HG02623 (cell line): ENCODE data around the gene PLCB1.

Experiments used
- ATAC-seq: cut with Tn5 transposase; IDR thresholded peaks from one replicate; pipeline ENCODE4 v1.9.1; 2021; ENCODE audit warnings: moderate library complexity; ENCODE audit not compliant: unreplicated experiment

Gene PLCB1

DNA sequence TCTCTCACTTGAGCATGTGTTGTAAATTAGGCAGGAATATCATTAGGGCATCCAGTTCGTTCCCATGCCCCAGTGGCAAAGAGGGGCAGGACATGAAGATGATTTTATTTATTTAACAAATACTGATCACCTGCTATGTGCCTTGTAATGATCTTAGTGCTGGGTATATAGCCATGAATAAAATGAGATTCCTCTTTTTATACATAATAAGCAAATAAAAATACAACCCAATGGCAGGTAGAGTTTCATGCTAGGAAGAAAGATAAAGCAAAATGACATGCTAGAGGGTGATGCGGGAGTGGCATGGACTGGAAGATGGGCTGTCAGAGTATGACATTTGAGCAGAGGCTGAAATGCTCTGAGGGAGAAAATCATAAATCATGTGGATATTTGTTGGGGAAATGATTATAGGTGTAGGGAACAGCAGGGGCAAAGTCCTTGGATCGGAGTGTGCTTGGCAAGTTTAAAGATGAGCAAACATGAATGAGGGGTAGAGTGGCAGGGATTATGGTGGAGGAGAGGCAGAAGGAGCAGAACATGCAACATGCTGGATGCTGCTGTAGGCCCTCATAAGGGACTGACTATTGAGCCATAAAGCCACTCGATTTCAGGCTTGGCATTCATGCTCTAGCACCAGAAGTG lies 342.1 kb downstream of the PLCB1 start:
- ATAC-seq = no peak

DNA sequence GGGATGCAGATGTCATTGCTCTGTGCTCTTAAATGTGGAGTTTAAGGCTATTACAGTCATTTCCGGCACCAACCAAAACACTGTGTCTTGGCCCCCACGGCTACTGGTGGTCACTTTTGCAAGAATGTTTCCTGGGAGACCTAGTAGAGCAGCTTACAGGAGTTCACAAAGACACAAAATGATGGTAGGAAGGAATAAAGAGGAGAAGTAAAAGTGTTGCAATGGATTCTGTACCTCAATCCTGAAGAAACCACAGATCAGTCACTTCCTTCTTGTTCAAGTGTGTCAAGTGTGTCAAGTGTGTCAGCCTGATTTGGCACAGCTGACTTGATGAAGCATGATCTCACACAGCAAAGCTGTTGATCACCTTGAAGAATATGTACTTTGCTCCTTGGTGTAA lies 344.0 kb downstream of the PLCB1 start:
- no peak for ATAC-seq

DNA sequence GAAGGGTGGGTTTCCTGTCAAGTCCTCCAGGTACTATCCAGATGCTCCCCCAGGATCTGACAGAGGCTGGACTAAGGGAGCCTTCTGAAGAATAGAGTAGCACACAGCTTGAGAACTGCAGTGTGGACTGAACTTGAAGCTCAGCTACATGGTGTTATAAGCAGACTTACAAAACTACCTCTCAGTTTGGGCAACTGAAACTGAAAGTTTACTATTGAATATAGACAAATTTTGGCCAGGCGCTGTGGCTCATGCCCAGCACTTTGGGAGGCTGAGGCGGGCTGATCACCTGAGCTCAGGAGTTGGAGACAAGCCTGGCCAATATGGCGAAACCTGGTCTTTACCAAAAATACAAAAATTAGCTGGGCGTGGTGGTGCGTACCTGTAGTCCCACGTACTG lies 348.5 kb downstream of the PLCB1 start:
- ATAC-seq = no peak

DNA sequence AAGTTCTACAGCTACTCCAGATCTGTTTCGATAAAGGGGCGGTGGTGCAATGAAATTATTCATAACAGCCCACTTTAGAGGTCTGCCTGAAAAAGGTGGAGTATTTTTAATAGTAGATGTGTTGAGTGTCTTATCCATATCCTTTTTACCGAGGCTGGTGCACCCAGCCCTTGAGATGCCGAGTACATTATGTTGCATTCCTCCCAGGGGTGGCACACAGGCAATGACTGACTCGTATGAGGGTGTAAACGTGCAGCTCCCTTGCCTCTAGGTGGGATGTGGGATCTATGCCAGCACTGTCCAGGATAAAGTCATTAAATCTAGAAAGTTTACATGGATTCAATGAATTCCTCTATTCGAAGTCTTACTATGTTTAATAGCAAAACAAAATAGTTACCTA lies 355.6 kb downstream of the PLCB1 start:
- ATAC-seq = no peak

DNA sequence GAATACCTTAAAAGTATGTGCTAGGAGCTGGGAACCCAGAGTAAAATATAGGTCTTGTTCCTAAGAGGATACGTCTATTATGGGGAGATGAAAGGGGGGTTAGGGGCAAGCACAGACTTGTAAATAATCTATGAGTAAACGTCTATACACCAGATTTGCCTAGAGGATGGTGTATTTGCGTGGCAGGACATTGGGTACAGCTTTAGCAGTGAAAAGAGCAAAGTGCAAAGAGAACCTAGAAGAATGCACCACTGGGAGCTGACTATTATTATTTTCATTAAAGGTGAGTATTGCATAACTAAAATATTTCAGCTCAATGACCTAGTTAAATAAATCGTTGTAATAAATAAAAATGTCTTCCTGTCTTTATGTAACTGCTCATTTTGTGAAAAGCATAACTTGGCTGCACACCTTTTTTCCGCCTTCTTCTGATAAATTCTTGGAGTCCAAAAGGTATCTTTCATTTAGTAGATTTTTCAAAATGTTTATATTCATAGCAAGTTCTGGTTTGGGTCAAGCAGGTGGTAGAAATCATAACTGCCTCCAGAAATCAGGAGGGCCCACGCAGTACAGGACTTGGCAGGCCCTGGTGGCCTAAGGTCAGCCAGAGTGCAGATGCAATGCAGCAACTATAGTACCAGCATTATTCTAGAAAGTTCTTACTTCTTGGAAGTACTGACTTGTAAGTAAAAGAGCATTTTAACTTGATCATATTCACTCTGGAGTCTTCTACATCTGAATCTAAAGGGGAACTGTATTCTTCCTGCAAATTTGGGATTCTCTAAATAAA lies 357.2 kb downstream of the PLCB1 start:
- no peak for ATAC-seq

DNA sequence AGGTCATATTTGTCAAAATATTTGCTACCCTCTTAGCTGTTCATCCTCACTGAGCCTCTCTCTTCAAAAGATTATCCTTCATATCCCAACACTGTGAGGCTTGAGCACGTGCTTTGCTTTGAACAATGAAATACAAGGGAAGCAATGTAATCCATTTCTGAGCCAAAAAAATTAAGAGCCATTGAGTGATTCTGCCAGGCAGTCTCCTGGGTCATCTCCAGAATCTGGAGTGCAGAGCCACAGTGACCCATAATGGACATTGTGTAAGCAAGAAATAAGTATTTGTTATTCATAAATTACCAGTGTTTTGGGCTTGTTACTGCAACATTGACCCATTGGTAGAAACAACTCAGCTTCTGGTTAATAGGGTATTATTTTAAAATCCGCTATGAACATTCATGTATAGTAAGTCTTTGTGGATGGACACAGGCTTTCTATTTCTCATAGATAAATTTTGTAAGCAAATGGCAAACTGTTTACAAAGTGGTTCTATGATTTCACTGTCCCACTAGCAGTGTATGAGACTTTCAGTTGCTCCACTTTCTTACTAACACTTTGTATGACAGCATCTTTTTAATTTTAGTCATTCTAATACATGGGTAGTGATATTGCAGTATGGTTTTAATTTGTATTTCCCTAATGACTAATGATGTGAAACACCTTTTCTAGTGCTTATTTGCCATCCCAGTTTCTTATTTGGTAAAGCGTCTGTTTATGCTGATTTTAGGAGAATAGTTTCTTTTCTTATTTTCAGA lies 358.2 kb downstream of the PLCB1 start:
- no peak for ATAC-seq

DNA sequence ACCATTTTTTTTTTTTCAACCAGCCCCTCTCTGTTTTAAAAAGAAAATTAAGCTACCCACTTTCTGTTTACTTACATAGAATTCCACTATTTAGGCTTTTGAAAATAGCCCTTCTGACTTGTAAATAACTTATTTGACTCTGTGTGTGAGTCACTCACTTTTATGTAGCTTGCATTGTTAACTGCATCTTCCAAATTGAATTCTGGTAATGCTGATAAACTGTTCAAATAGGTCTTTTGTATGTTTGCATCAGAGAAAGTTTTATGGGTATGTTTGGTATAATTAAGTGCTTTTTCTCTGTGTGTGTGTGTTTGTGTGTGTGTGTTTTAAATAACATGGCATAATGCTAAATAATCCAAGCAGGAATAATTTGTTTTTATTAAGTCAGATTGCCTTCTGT lies 360.1 kb downstream of the PLCB1 start:
- no peak for ATAC-seq

DNA sequence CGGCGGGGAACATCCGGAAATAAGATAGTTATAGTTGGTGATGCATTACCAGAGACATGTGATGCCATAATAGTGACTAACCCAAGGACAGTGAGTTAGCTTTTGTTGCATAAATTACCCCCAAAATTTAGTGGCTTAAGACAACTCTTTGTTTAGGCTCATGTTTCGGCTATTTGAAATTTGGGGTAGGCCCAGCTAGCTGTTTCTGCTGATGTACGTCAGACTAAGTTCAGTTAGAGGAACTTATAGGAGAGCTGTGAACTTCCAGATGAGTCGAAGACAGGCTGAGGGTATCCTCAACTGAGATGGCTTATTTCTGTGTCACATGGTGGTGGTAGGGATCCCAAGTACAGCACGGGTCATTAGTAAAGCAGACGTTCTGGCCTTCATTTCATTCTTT lies 366.5 kb downstream of the PLCB1 start:
- no peak for ATAC-seq

DNA sequence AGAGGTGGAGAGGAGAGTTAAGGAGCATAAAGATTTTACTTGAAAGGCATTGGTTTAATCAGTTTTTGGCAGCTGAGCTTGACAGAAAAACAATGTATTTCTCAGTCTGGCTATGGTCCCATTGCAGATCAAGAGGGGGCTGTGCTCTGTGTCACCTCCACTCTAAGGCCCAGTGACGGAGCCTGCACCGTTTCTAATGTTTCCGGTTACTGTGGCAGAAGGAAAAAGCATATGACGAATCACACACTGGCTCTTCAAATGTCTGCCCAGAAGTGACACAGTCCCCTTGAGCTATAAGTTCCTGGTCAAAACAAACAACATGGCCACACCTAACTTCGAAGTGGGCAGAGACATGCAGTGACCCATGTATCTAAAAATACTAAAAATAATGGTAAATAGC lies 372.0 kb downstream of the PLCB1 start:
- ATAC-seq = no peak

DNA sequence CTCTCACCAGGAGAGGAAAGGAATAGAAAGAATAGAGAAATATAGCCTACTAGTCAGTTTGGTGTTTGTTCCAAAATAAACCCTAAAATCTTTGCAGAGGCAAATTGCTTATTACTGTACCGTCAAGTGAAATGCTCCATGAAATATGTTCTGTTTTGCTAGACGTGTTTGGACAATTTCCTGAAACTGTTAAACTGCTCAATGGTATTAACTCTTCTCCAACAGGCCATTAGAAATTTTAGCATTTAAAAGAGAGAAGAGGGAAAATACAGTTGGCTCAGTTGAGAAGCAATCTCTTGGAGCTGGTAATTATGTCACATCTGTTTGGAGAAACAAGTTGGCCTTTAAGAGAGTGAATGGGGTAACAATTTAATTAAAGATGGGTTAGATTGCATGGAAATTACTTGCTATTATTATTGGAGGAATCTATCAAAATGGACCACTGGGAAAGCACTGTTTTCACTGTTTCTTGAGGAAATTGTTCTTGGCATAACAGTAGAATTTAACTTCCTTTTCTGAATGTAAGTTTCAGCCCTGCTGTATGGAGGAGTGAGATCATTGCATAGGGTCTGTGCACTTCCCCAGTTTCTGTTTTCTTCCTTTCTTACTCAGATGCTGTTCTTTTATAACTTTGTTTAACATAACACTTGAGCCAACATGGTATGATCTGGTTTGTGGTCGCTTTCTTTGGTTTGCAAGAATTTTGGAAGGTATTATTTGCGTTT lies 373.6 kb downstream of the PLCB1 start:
- no peak for ATAC-seq

DNA sequence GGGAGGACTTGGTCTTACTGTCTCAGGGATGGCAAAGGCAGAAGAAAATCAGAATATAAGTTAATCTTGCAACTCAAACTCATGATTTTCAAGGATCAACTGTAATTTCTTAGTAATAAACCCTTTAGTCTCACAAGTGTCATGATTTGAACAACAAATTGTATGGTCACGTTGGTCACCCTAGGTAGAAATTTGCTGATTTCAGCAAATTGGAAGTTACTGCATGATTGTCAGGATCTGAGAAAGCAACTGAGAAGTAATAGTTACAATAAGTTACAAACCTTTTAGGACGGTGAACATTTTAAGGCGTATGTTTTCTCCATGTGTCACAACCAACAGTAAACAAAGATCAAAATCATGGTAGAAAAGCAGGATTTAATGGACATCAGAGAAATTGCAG lies 375.2 kb downstream of the PLCB1 start:
- no peak for ATAC-seq

DNA sequence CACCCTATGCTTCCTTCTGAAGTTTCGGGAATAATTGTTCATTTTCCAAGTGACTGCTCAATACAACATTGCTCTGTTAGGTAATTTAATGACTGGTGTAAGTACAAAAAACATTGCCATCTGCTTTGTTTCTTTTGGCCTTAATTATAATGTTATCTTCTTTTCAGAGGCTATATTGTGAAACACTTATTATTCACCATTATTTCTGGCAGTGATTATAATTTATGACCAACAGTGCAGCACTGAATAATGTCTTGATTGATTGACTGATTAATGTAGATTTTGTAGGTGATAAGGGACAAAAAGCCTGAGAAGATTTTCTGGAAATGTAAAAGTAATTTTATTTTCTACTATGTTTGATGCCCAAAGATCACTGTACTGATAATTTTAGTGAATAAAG lies 377.7 kb downstream of the PLCB1 start:
- no peak for ATAC-seq

DNA sequence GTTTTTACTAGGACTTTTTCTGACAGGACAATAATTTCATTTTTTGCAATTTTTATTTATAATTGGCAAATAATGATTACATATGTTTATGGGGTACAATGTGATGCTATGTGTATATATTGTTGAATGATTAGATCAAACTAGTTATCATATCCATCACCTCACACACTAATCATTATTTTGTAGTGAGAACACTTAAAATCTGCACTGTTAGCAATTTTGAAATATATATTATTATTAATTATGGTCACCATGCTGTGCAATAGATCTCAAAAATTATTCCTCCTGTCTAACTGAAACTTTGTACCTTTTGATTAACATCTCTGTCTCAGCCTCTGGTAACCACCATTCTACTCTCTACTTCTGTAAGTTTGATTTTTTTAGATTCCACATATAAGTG lies 378.7 kb downstream of the PLCB1 start:
- no peak for ATAC-seq

DNA sequence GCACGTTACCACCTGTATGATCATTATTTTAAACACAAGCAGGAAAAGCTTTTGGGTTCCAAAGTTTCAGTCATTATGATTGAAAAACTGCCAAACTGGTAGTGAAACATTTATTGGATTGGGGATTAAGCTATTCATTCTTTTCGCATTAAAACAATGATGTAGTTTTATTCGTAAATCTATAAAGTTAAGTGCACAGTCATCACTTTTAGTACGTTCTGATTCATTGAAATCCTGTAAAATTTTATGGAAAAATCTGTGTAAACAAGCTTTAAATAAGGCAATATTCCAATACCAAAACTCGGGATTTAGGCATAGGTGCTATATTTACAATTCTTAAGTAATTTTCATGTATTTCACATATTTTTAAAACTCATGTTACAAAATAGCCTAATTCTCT lies 379.9 kb downstream of the PLCB1 start:
- ATAC-seq = no peak

DNA sequence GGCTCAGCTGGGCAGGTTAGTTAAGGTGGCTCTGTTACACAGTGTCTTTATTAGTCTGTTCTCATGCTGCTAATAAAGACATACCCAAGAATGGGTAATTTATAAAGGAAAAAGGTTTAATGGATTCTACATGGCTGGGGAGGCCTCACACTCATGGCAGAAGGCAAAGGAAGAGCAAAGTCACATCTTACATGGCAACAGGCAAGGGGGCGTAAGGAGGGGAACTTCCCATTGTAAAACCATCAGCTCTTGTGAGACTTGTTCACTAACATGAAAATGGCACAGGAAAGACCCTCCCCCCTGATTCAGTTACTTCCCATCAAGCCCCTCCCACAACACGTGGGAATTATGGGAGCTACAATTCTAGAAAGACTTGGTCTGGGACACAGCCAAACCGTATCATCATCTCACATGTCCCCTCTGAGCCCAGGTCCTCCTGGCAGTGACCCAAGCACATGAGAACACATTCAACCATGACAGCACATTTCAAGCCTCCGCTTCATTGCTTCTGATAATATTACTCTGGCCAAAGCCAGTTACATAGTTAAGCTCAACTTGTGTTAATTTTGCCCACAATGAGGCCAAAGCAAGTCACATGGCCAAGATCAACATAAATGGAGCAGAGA lies 383.9 kb downstream of the PLCB1 start:
- no peak for ATAC-seq

DNA sequence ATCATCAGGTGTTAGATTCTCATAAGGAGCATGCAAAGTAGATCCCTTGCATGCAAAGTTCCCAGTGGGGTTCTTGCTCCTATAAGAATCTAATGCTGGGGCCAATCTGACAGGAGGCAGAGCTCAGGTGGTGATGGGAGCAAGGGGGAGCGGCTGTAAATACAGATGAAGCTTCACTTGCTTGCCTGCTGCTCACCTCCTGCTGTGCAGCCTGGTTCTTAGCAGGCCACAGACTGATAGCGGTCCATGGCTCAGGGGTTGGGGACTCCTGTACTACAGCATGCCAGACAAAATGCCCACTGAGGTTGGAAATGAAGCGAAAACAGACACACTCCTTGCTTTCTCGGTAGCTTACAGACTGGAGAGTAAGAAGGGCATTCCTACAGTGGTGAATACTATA lies 386.8 kb downstream of the PLCB1 start:
- ATAC-seq = no peak

DNA sequence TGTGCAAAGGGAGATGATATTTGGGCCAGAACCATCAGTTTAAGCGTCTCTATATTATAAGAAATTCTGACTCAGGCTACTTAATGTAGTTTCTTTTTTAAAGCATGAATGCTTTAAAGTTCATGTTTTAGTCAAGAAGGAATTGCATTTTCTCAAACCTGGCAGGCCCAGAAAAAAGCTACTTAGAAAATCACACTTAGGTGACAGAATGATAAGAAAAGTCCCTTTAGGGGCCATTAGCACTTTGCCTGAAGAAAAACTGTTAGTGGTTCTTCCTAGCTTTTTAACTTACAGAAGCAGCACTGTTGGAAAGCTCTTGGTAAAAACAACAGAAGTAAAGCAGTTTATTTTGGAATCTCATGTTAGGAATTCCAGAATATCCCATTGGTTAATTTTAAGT lies 387.8 kb downstream of the PLCB1 start:
- ATAC-seq = no peak

DNA sequence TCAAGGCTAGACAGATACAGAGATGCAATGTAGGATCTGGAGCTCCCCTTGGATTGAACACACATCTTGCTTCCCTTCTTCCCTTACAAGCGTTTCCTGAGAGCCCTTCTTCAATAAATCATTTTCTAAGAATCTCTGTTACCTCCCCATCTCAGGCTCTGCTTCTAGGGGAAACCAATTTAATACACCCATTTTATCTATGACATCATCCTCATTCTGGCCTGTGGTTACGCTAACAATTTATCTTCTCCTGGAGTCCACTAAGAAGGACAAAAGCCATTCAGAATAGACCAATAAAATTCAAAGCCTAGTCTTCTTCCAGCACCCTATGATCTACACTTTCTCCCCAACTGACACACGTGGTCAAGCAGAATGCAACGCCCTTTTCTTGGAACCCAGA lies 390.1 kb downstream of the PLCB1 start:
- ATAC-seq = no peak

DNA sequence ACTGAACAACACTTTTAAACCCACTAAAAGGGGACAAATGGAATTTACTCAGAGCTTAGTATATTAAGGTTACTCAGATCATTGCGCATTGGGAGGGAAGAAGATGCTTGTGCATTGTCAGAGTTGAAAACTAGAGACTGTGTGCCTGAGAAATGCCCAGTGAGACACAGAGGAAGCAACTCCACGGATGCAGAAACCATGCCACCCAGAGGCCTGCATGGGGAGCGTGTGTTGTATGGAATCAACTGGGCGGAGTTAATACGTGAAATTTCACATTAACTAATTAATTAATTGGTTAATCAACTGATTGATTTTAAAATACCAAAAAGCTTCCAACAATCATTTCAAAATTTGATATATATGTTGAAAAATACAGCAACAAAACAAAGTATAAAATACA lies 391.6 kb downstream of the PLCB1 start:
- no peak for ATAC-seq

DNA sequence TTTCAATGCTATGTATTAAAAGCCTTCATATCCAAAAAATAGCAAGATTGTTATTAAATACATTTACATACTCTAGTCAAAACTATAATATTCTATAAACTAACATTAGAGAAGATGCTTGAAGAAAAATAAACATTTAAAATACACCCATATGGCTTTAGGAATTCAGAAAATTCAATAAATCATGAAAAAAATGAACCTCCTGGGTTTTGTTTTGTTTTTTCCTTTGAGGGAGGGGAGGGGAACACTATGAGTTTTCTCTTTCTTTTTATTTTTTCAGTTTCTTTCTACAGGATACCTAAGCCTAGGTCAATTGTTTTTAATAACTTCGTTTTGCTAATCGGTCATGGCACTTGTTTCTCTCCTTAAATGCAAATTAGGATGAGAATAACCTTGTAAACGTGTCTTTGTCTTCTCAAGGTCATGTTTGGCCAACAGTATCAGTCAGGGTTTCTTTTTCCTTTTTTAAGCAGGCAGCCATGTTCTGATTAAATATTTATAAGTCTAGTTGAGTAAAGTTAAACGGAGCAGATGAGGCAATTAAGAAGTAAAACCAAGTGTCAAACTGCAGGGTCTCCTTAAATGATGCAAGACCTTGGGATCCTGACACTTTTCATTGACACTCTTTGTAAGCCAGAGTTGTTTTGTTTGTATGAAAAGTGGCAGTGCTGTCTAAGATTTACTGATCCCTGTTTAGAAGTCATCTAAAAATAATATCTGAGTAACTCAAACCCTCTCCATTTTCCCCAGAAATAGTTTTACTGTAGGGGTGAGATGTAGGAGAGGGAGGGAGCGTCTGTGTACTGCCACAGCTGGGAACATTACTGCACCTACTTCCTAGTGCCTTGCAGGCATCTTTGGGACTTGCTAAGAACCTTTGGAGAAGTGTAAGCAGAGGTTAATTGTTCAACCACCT lies 392.3 kb downstream of the PLCB1 start:
- no peak for ATAC-seq
